ENCODE measurements around the gene PLXNC1.

Gene PLXNC1

GRCh38 chr12:94157181-94157580, 8.8 kb downstream of the PLXNC1 start:
- no peak overlapping the region for H3K4me3 ChIP-seq (ENCODE audit: low read depth, low read length)

GRCh38 chr12:94157981-94158411, 9.6 kb downstream of the PLXNC1 start:
- no peak overlapping the region for H3K4me3 ChIP-seq (ENCODE audit: low read depth, low read length)

- no peak overlapping the region for H3K4me3 ChIP-seq (ENCODE audit: low read depth, low read length)
Measured at GRCh38 chr12:94158666-94159065, 10.3 kb downstream of the PLXNC1 start.

- H3K4me3 ChIP-seq (ENCODE audit: low read depth, low read length) = no peak overlapping the region
Measured at GRCh38 chr12:94162108-94162507, 13.7 kb downstream of the PLXNC1 start.

- H3K4me3 ChIP-seq (ENCODE audit: low read depth, low read length) = no peak overlapping the region
Measured at GRCh38 chr12:94163850-94164249, 15.5 kb downstream of the PLXNC1 start.

- H3K4me3 ChIP-seq (ENCODE audit: low read depth, low read length) = no peak overlapping the region
Measured at GRCh38 chr12:94165138-94165537, 16.8 kb downstream of the PLXNC1 start.

GRCh38 chr12:94165670-94166364, 17.4 kb downstream of the PLXNC1 start:
- no peak overlapping the region for H3K4me3 ChIP-seq (ENCODE audit: low read depth, low read length)

- H3K4me3 ChIP-seq (ENCODE audit: low read depth, low read length) = no peak overlapping the region
Measured at GRCh38 chr12:94167071-94167755, 18.8 kb downstream of the PLXNC1 start.

GRCh38 chr12:94167756-94168416, 19.5 kb downstream of the PLXNC1 start:
- H3K4me3 ChIP-seq (ENCODE audit: low read depth, low read length) = no peak overlapping the region

- no peak overlapping the region for H3K4me3 ChIP-seq (ENCODE audit: low read depth, low read length)
Measured at GRCh38 chr12:94169495-94169894, 21.1 kb downstream of the PLXNC1 start.

GRCh38 chr12:94169966-94170689, 21.8 kb downstream of the PLXNC1 start:
- H3K4me3 ChIP-seq (ENCODE audit: low read depth, low read length) = no peak overlapping the region

GRCh38 chr12:94170690-94171594, 22.6 kb downstream of the PLXNC1 start:
- H3K4me3 ChIP-seq (ENCODE audit: low read depth, low read length) = no peak overlapping the region

- no peak overlapping the region for H3K4me3 ChIP-seq (ENCODE audit: low read depth, low read length)
Measured at GRCh38 chr12:94171595-94171930, 23.2 kb downstream of the PLXNC1 start.

- no peak overlapping the region for H3K4me3 ChIP-seq (ENCODE audit: low read depth, low read length)
Measured at GRCh38 chr12:94172031-94172430, 23.7 kb downstream of the PLXNC1 start.

- no peak overlapping the region for H3K4me3 ChIP-seq (ENCODE audit: low read depth, low read length)
Measured at GRCh38 chr12:94172973-94173372, 24.6 kb downstream of the PLXNC1 start.

GRCh38 chr12:94173660-94174265, 25.4 kb downstream of the PLXNC1 start:
- H3K4me3 ChIP-seq (ENCODE audit: low read depth, low read length) = no peak overlapping the region

GRCh38 chr12:94174576-94174975, 26.2 kb downstream of the PLXNC1 start:
- H3K4me3 ChIP-seq (ENCODE audit: low read depth, low read length) = no peak overlapping the region

- no peak overlapping the region for H3K4me3 ChIP-seq (ENCODE audit: low read depth, low read length)
Measured at GRCh38 chr12:94175763-94176668, 27.6 kb downstream of the PLXNC1 start.

- H3K4me3 ChIP-seq (ENCODE audit: low read depth, low read length) = no peak overlapping the region
Measured at GRCh38 chr12:94178054-94178453, 29.7 kb downstream of the PLXNC1 start.

All from iPS-11a (cell line).